NCI-H82 (cell line): ENCODE results near the gene NFKBIZ.

Experiments
- DNase-seq: peaks from one replicate; lab custom pipeline; 2025; lab: John Stamatoyannopoulos, UW

NFKBIZ gene

DNA sequence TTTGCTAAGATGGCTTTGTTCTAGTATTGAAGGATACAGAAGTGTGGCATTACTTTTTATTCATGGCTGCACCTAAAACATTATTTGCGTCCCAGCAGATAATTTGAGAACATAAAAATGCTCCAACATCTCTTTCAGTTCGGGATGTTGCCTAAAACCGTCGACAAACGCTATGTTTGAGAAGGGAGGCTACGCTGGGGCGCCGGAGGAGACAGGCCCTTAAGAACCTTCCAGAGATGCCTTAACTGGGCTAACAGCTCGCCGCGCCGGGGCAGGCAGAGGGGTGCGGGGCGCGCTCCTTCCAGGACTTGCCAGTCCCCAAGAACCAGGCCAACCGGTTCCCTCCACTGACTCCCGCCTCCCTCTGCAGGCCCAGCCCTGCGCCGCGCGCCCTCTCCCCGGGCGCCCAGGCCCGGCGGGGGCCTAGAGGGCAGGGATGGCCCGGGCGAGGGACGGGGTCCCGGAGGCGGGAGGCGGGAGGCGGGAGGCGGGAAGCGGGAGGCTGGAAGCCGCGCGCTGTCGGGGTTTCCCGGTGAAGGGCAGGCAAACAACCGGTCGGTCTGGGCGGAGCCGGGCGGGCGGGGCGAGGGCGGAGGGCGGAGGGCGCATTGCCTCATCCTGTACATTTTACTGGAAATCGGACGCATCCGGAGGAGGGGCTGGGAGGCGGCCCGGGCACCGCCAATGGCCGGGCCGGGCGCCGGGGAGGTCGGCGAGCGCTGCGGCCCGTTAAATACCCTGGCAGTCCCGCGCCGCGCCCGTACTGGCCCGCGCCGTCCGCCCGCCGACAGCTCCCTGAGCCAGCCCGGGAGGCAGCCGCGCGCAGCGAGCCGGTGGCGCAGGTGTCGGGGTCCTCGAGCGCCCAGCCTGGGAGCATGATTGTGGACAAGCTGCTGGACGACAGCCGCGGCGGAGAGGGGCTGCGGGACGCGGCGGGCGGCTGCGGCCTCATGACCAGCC lies at the start of gene NFKBIZ:
Gene NFKBIZ, plus strand, starts transcription at position 761 of the 960 bp plus-strand sequence. Its CDS starts 115 bp downstream, at position 876.
- peak; percentile 92 for DNase-seq

DNA sequence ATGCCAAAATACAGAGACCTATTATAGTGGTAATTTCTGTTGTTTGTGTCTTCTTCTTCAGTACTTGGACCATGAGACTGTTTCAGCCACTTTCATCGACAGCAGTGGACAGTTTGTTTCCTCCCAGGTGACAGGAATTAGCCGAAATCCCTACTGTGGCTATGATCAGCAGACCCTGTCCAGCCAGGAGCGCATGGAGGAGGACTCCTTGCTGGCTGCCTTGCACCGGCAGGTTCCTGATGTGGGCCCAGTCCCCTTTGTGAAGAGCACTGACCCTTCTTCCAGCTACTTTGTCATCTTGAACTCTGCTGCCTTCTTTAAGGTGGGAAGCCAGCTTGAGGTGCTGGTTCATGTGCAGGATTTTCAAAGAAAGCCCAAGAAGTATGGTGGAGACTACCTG lies 48.1 kb upstream of the NFKBIZ start:
- no peak for DNase-seq

- no peak for DNase-seq
Measured at GRCh38 chr3:101802179-101802578, 47.1 kb upstream of the NFKBIZ start.

GRCh38 chr3:101803173-101803782 lies 46.0 kb upstream of the NFKBIZ start:
- peak; percentile 95 for DNase-seq

GRCh38 chr3:101803939-101804338 lies 45.4 kb upstream of the NFKBIZ start:
- DNase-seq: no peak

DNA sequence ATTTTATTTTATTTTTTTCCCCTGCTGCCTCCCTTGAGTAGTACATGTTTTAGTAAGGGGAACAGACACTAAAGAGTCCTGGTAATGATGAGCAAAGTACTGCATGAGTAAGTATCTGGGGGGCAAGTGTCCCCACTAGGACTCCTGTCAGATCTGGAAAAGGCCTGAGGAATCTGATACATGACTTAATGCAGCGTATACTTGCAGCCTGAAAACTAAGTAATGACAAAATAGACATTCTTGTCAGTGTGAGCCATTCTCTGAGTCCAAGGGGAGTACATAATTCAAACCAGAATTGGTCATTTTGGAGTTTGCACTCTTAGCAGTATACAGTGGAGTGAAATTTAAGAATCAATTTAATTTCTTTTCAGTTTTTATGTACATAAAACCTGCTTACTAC lies 42.8 kb upstream of the NFKBIZ start:
- no peak for DNase-seq

GRCh38 chr3:101807888-101808287 lies 41.4 kb upstream of the NFKBIZ start:
- no peak for DNase-seq

DNA sequence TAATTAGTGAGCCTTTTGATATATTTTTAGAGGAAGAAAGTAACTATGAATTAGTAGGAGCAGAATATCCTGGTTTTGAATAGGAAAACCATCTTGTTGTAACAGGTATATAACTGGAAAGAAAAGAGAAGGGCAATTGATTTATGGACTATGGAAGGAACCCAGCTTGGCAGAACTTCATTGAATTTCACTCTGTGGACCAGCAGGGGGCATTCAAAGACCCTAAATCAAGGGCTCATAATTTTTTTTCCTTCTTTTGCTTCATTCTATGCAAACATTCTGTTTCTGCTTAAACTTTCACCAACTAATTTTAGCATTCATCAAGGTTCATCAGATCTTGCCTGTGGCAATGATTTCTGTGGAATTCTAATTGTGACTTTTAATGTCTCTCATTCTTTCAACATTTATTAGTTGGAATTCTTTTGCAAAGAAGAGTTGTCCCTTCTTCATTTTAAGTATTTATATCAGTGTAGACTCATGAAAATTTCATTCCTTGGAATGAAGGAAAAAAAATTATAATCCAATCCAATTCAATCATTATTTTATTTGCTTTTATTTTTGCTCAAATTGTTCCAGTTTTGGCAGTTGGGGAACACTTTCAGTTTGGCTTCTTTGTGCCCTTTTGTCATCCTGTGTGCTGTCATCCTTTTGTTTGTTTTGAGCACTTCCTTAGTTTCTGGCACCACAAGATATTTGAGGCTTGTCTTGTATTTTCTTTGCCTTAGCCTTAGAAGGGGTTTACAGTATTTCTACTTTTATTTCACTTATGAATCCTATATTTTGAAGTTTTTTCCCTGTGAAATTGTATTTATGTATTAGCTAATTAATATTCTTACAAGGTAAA lies 39.9 kb upstream of the NFKBIZ start:
- peak; percentile 65 for DNase-seq

- no peak for DNase-seq
Measured at GRCh38 chr3:101810022-101810418, 39.3 kb upstream of the NFKBIZ start.

- DNase-seq: no peak
Measured at GRCh38 chr3:101811875-101812274, 37.4 kb upstream of the NFKBIZ start.

- DNase-seq: no peak
Measured at GRCh38 chr3:101812895-101813294, 36.4 kb upstream of the NFKBIZ start.

DNA sequence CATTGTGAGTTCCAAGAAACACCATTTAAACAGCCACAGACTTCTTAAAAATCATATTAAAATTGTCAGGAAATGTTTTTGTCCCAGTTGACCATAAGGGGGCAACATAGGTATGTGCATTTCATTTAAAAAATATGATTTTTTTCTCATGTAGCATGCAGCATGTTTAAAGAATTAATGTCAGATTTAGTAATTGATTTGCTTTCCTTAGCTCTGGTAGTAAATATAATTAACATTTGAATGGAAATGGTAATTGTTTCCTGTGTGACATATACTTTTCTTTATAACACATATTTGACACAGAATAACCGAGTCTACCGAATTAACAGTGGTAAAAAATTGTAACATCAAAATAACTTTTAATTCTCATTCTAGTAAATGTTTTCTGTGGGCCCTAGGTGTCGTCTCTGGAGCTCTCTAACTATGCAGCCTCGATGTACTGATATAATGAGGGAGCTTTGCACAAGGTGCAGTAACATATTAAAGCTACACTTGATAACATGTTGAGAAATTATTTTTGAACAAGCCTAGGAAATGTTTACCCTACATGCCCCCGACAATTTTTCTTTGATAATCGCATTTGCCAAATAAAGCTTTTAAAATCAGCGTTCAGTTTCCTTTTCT lies 35.4 kb upstream of the NFKBIZ start:
- peak; percentile 25 for DNase-seq

DNA sequence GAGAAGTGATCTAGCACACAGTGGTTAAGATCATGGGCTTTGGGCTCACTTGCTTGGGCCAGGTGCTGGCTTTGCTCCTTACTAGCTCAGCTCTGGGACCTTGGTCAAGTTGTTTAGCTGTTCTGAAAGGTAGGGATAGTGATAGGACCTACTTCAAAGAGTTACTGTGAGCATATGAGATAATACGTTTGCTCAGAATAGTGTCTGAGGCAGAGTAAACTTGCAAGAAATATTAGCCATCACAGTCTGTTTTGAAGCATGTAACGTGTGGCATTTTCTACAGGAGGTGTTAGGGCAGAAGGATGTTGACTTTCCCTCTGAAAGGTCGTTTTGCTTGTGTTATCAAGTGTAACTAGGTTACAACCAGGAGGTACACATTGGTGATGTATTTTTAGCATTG lies 34.5 kb upstream of the NFKBIZ start:
- no peak for DNase-seq

DNA sequence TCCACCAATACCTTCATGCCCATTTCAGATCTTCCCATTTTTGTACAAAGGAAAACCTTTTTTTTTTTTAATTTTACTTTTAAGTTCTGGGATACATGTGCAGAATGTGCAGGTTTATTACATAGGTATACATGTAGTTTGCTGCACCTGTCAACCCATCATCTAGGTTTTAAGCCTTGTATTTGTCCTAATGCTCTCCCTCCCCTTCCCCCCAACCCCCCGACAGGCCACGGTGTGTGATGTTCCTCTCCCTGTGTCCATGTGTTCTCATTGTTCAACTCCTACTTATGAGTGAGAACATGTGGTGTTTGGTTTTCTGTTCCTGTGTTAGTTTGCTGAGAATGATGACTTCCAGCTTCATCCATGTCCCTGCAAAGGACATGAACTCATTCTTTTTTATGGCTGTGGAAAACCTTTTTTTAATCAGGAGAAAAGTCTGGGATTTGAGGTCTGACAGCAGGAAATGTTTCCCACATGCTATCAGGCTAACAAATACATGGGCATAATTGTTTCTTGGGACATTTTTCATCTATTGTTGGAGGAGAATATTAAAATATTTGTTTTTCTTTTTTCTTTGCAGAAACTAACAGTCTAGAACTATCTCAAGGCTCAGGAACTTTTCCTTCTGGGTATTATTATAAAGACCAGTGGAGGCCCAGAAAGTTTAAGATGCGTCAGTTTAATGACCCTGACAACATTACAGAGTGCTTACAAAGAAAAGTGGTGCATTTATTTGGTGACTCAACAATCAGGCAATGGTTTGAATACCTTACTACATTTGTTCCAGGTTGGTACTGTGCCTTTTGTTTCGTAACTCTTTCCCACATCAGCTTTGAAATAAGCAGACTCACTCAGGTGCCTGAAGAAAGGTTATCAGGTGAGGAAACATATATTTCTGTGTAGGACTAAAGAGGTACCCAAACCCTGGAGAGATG lies 32.8 kb upstream of the NFKBIZ start:
- no peak for DNase-seq

GRCh38 chr3:101817992-101818391 lies 31.3 kb upstream of the NFKBIZ start:
- DNase-seq: no peak

DNA sequence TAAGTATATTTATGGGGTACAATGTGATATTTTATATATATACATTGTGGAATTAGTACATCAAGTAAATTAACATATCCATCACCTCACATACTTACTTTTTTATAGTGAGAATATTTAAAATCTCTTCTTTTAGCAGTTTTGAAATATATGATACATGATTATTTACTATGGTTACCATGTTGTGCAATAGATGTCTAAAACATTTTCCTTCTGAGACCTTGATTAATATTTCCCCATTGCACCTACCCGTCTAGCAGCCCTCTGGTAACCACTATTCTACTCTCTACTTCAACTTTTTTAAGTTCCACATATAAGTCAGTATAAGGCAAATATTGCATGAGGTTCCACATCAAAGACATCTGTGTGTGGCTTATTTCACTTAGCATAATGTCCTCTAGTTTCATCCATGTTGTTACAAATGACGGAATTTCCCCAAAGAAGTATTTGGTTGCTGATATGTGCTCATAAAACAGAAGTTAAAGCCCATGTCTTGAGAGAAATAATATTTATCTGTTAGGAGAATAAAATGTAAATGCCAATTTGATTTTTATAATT lies 29.6 kb upstream of the NFKBIZ start:
- DNase-seq: no peak

DNA sequence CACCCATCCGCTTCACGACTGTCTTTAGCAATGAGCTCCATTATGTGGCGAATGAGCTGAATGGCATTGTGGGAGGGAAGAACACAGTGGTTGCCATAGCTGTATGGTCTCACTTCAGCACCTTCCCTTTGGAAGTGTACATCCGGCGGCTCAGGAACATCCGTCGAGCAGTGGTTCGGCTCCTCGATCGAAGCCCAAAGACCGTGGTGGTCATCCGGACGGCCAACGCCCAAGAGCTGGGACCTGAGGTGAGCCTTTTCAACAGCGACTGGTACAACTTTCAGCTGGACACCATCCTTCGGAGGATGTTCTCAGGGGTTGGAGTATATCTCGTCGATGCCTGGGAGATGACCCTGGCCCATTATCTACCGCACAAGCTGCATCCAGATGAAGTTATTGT lies 27.8 kb upstream of the NFKBIZ start:
- DNase-seq: no peak

DNA sequence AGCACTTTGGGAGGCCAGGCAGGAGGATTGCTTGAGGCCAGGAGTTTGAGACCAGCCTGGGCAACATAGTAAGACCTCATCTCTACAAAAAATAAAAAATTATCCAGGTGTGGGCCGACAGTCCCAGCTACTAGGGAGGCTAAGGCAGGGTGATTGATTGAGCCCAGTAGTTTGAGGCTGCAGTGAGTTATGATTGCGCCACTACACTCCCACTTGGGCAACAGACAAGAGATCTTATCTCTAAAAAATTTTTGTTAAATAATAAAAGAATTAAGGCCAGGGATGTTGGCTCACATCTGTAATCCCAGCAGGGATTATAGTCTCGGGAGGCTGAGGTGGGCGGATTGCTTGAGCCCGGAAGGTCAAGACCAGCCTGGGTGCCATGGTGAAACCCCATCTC lies 25.8 kb upstream of the NFKBIZ start:
- DNase-seq: no peak

DNA sequence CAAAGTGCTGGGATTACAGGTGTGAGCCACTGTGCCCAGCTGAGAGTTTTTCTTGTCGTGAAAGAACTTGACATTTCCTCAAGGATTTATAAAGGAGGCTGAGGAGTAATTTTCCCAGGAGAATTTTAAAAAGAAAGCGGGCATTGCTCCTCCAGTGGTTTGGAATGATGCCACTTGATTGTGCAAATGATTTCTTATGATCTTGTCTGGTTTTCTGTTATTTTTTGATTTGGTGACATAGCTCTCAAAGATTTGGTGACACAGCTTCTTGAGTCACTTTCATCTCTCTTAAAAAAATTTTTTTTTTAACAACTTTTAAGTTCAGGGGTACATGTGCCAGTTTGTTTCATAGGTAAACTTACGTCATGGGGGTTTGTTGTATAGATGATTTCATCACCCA lies 24.6 kb upstream of the NFKBIZ start:
- DNase-seq: no peak

- no peak for DNase-seq
Measured at GRCh38 chr3:101825904-101826445, 23.3 kb upstream of the NFKBIZ start.
